K562 (cell line): ENCODE data around the gene LGR6. TPM values are rescaled to one million over a fixed set of nuclear protein-coding genes. Genes with fewer than 3 reads are reported as not detected.

Experiments
- ATAC-seq: fragments of 200-7000 bp; cut with Tn5 transposase; 3 replicates; pipeline ENCODE4 v1.9.1; 2020; ENCODE audit warnings: moderate library complexity
- BruUV-seq: library from RNA; stranded (reverse); fragments of 400-500 nt; replicated peaks from 2 replicates; lab custom pipeline; 2021; lab: Mats Ljungman, UMichigan
- CTCF ChIA-PET: fragments of 300-600 bp; formaldehyde crosslinking; extraction: SDS; loops from one replicate; lab custom pipeline; 2021; ENCODE audit warnings: low intra/inter-chr PET ratio; lab: Yijun Ruan, JAX
- POLR2A ChIA-PET: fragments of 300-600, 350-650 bp; sonication (Branson Sonifier 250); formaldehyde crosslinking; extraction: SDS; loops from one replicate; lab custom pipeline; 2021; ENCODE audit warnings: antibody characterized with exemption, inconsistent platforms; lab: Yijun Ruan, JAX
- DNase-seq, 4 experiments: peaks; one replicate each; pipeline versions ENCODE4 v3.0.0 to v3.0.0-alpha.2; 2011 to 2018; ENCODE audit warnings: low spot score in 3 of 4, mixed read lengths in 3 of 4; ENCODE audit errors: extremely low read depth in 1 of 4
- FAIRE-seq: peaks from 2 replicates; lab custom pipeline; 2011; peaks lifted over from hg19 to GRCh38; lab: Jason Lieb, UNC
- H2AFZ ChIP-seq: 2 replicates; pipeline ENCODE4 v1.6.0; 2011; ENCODE audit warnings: low read depth, low read length, control low read depth, inconsistent platforms
- H3K27ac ChIP-seq: fragments of 200-600 bp; 3 replicates; pipeline ENCODE4 v1.8.0; 2011; ENCODE audit warnings: low read depth, mild to moderate bottlenecking, control low read depth, inconsistent platforms, low read length, moderate library complexity, mixed read lengths; ENCODE audit errors: extremely low read depth
- H3K27me3 ChIP-seq, 2 experiments: fragments of 300-600 bp in 1 of 2; 2 replicates in 1 of 2; 3 replicates in 1 of 2; pipeline versions ENCODE4 v1.6.0 to v1.8.0; 2011; ENCODE audit warnings: inconsistent platforms in 2 of 2, low read length in 2 of 2, mild to moderate bottlenecking in 1 of 2, mixed read lengths in 1 of 2, moderate library complexity in 1 of 2; ENCODE audit not compliant: control insufficient read depth in 2 of 2, insufficient read depth in 2 of 2
- H3K36me3 ChIP-seq: fragments of 300-600 bp; 3 replicates; pipeline ENCODE4 v1.8.0; 2011; ENCODE audit warnings: mild to moderate bottlenecking, low read length, inconsistent platforms; ENCODE audit not compliant: control insufficient read depth, insufficient read depth
- H3K4me1 ChIP-seq, 2 experiments: fragments of 200-600 bp in 1 of 2; replicated peaks in 1 of 2; 2 replicates in 1 of 2; 3 replicates in 1 of 2; pipeline versions ENCODE4 v1.5.1 to v1.8.0; 2011; ENCODE audit warnings: inconsistent platforms in 2 of 2, low read length in 2 of 2, mild to moderate bottlenecking in 1 of 2, mixed read lengths in 1 of 2, moderate library complexity in 1 of 2; ENCODE audit not compliant: control insufficient read depth in 2 of 2, insufficient read depth in 2 of 2
- H3K4me2 ChIP-seq: 2 replicates; pipeline ENCODE4 v1.6.1; 2011; ENCODE audit warnings: low read length, control low read depth, inconsistent platforms, mixed read lengths; ENCODE audit not compliant: insufficient read depth
- H3K4me3 ChIP-seq: fragments of 200-600 bp; sonication (generic), shearing (Covaris generic); 2 replicates; pipeline ENCODE4 v1.5.1; 2016; ENCODE audit warnings: control low read depth, inconsistent platforms
- H3K79me2 ChIP-seq: fragments of 200-600 bp; 3 replicates; pipeline ENCODE4 v1.8.0; 2011; ENCODE audit warnings: low read length, inconsistent platforms; ENCODE audit not compliant: control insufficient read depth, insufficient read depth
- H3K9ac ChIP-seq, 2 experiments: 2 replicates each; pipeline versions ENCODE4 v1.6.0 to v1.6.1; 2011; ENCODE audit warnings: low read depth in 2 of 2, low read length in 2 of 2, control low read depth in 1 of 2, inconsistent platforms in 1 of 2, mild to moderate bottlenecking in 1 of 2, mixed read lengths in 1 of 2; ENCODE audit not compliant: insufficient read depth in 1 of 2
- H3K9me1 ChIP-seq: one replicate; pipeline ENCODE4 v1.6.0; 2011; ENCODE audit warnings: inconsistent platforms, mild to moderate bottlenecking, low read length, moderate library complexity; ENCODE audit not compliant: control insufficient read depth, insufficient read depth
- H3K9me3 ChIP-seq: replicated peaks from 2 replicates; pipeline ENCODE4 v1.5.1; 2011; ENCODE audit warnings: low read depth, low read length, inconsistent platforms; ENCODE audit not compliant: control insufficient read depth, insufficient read depth
- H4K20me1 ChIP-seq: replicated peaks from 2 replicates; pipeline ENCODE4 v1.6.1; 2011; ENCODE audit warnings: low read length, inconsistent platforms, mixed read lengths; ENCODE audit not compliant: control insufficient read depth, insufficient read depth
- ADNP ChIP-seq: fragments of 200-800 bp; sonication (Bioruptor generic); IDR thresholded peaks from 2 replicates; pipeline ENCODE4 v1.6.1; 2016; ENCODE audit warnings: missing genetic modification characterization, missing compliant biosample characterization
- KDM2B ChIP-seq: fragments of 250-450 bp; sonication (Bioruptor Pico); IDR thresholded peaks from 2 replicates; pipeline ENCODE4 v1.8.0; 2021; ENCODE audit warnings: mild to moderate bottlenecking, moderate library complexity
- KHSRP ChIP-seq: fragments of 450-650 bp; IDR thresholded peaks from 2 replicates; pipeline ENCODE4 v1.6.1; 2017
- POLR2H ChIP-seq: IDR thresholded peaks from 2 replicates; pipeline ENCODE4 v1.6.1; 2016; ENCODE audit warnings: missing genetic modification characterization, low read depth, mild to moderate bottlenecking, control low read depth, missing compliant biosample characterization, moderate library complexity
- ZFP30 ChIP-seq: fragments of 250-450 bp; sonication (Bioruptor Pico); IDR thresholded peaks from 2 replicates; pipeline ENCODE4 v1.8.0; 2022; ENCODE audit warnings: moderate library complexity, mild to moderate bottlenecking, inconsistent platforms, borderline replicate concordance
- ZNF3 ChIP-seq: fragments of 250-450 bp; sonication (Bioruptor Pico); IDR thresholded peaks from 2 replicates; pipeline ENCODE4 v1.5.0; 2021; ENCODE audit warnings: mild to moderate bottlenecking, moderate library complexity
- ZNF41 ChIP-seq: fragments of 250-450 bp; sonication (Bioruptor Pico); conservative IDR thresholded peaks from 2 replicates; pipeline ENCODE4 v1.4.0; 2020; ENCODE audit warnings: mild to moderate bottlenecking
- ZNF445 ChIP-seq: fragments of 250-450 bp; sonication (Bioruptor Pico); IDR thresholded peaks from 2 replicates; pipeline ENCODE4 v1.4.0; 2020; ENCODE audit warnings: low read depth, mild to moderate bottlenecking, moderate library complexity
- WGBS: fragments of 100-300 bp; shearing (Covaris generic); methylation state at CpG from one replicate; pipeline ENCODE4 v1.1.6; 2016; ENCODE audit warnings: low coverage, mixed read lengths; ENCODE audit not compliant: insufficient coverage; ENCODE audit errors: missing lambda C conversion rate; 5-methylcytosine and 5-hydroxymethylcytosine counted together
- in situ Hi-C: fragments of 300-500 bp; cut with MboI; formaldehyde crosslinking; loops from 4 replicates; pipeline ENCODE4 v1.15.0; 2018; ENCODE audit warnings: inconsistent platforms, mixed read lengths
- intact Hi-C: fragments of 100-400 bp; cut with micrococcal nuclease; formaldehyde crosslinking; loops from 2 replicates; pipeline ENCODE4 v1.14.2; 2022
- polyA plus RNA-seq, 8 experiments: library from polyadenylated mRNA; depleted of rRNA in 4 of 8; stranded (reverse) in 5 of 8; unstranded in 3 of 8; fragments of >200 nt; fragmentation: Nextera tagmentation in 2 of 8; fragmentation: Illumina TruSeq in 1 of 8; extraction: Ambion mirVana in 2 of 8; extraction: Trizol in 1 of 8; gene quantifications; 2 replicates each; pipeline versions ENCODE4 v1.2.1 to v1.2.3, GENCODE V29; 2011 to 2014; ENCODE audit warnings: inconsistent platforms in 1 of 8, missing spikeins in 1 of 8
- total RNA-seq, 7 experiments: library from RNA; depleted of rRNA in 6 of 7; stranded (reverse); fragments of >200 nt in 6 of 7; fragmentation: Illumina TruSeq in 2 of 7; extraction: Trizol in 2 of 7; gene quantifications; 2 replicates each; pipeline versions ENCODE4 v1.2.1 to v1.2.3, GENCODE V29; 2011 to 2021; ENCODE audit warnings: low replicate concordance in 1 of 7
- TF ChIP-seq, protein P1 (sequence below): sonication (generic); formaldehyde crosslinking; IDR thresholded peaks from 2 replicates; pipeline ENCODE4 v1.8.1; 2023; ENCODE audit warnings: mild to moderate bottlenecking, missing genetic modification reagents, moderate library complexity
- TF ChIP-seq, protein P2 (sequence below): sonication (generic); formaldehyde crosslinking; IDR thresholded peaks from 2 replicates; pipeline ENCODE4 v1.4.0; 2020; ENCODE audit warnings: mild to moderate bottlenecking, missing genetic modification reagents
- TF ChIP-seq, protein P3 (sequence below): fragments of 450-650 bp; IDR thresholded peaks from 2 replicates; pipeline ENCODE4 v1.6.1; 2016; ENCODE audit warnings: borderline replicate concordance
- TF ChIP-seq, protein P4 (sequence below): fragments of 450-650 bp; formaldehyde crosslinking; IDR thresholded peaks from 2 replicates; pipeline ENCODE4 v1.4.0; 2020; ENCODE audit warnings: mild to moderate bottlenecking
- TF ChIP-seq, protein P5 (sequence below): sonication (generic); formaldehyde crosslinking; IDR thresholded peaks from 2 replicates; pipeline ENCODE4 v1.9.0; 2022; ENCODE audit warnings: mild to moderate bottlenecking, missing genetic modification reagents

LGR6 gene
- total and polyA plus RNA-seq, 9 of the 15 experiments (the other 6 are each of a cell fraction or from before 2014, with no cell fraction given), result 0.01 to 0.54 (median 0.17) TPM; not detected in 1

DNA sequence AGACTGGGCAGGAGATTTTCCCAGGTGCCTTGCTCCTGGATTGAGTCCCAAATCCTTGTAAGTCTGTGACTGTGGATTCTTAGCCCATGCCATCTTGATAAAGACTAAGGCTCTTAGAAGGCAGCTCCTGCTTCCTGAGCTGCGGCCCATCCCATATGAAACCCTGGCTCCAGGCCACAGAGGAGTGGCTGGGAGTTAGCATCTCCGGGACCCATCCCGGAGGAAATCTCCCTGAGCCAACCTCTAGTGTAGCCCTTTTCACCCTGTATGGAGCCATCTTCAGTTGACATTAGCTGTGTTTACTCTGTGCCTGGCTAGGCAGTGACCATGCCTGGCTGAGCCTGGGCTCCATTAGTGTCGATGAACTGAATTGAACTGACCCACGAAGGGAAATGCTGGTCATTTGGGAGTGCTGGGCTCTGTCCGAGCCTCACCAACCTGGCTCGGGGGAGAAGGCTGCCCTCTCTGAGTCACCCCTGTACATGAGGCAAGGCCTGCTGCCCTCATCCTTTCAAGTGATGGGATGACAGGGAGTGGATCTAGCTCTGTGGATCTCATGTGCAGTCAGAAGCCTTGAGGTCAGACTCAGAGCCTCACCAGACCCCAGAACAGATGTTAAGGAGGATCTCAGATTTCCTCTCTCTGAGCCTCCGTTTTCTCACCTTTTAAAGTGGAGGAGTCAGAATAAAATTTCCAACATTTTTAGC lies 37.5 kb downstream of the LGR6 start:
- Histone ChIP-seq H3K9ac (peak overlapping the region in 1 of 2 experiments; percentile 30; a peak in 1 of 4 replicates), H3K79me2 (no peaks in the 10 kb centered on the region), H3K4me2 (no peak overlapping the region), H4K20me1 (no peaks in the 10 kb centered on the region; the same call in 1 of the 2 replicates), H3K4me3 (no peak overlapping the region), H3K27me3 (peaks cover 46 to 74% of the 10 kb centered on the region in 2 experiments), H3K9me1 (no peaks in the 10 kb centered on the region), H3K9me3 (no peaks in the 10 kb centered on the region), H2AFZ (no peak overlapping the region), H3K27ac (no peak overlapping the region), H3K36me3 (no peaks in the 10 kb centered on the region), H3K4me1 (peaks cover 2 to 4% of the 10 kb centered on the region in 2 experiments; a peak in 3 of 5 replicates)
- 2% methylated on average over 8 of the region's 8 CpGs for WGBS
- ChIA-PET CTCF (no interaction called here), POLR2A (interaction anchor here (0.6 to 1.2 kb wide), 2 partner anchors 15 to 579 kb away, joined by 3 read pairs; no protein-coding TSS in a partner anchor)
- no TSS peak for BruUV-seq
- in situ Hi-C loops, result no loop called here
- DNase-seq (no peak), FAIRE-seq (no peak), ATAC-seq (no peak)
- intact Hi-C loops, result no loop called here
- no peak for TF ChIP-seq ZFP30 (CRISPR knock-in tag)
- no peak for TF ChIP-seq ZNF41
- no peak for TF ChIP-seq KHSRP
- TF ChIP-seq KDM2B, result no peak
- TF ChIP-seq, protein P1, sequence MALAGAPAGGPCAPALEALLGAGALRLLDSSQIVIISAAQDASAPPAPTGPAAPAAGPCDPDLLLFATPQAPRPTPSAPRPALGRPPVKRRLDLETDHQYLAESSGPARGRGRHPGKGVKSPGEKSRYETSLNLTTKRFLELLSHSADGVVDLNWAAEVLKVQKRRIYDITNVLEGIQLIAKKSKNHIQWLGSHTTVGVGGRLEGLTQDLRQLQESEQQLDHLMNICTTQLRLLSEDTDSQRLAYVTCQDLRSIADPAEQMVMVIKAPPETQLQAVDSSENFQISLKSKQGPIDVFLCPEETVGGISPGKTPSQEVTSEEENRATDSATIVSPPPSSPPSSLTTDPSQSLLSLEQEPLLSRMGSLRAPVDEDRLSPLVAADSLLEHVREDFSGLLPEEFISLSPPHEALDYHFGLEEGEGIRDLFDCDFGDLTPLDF, result no peak
- TF ChIP-seq ADNP (tag), result no peak
- TF ChIP-seq, protein P2, sequence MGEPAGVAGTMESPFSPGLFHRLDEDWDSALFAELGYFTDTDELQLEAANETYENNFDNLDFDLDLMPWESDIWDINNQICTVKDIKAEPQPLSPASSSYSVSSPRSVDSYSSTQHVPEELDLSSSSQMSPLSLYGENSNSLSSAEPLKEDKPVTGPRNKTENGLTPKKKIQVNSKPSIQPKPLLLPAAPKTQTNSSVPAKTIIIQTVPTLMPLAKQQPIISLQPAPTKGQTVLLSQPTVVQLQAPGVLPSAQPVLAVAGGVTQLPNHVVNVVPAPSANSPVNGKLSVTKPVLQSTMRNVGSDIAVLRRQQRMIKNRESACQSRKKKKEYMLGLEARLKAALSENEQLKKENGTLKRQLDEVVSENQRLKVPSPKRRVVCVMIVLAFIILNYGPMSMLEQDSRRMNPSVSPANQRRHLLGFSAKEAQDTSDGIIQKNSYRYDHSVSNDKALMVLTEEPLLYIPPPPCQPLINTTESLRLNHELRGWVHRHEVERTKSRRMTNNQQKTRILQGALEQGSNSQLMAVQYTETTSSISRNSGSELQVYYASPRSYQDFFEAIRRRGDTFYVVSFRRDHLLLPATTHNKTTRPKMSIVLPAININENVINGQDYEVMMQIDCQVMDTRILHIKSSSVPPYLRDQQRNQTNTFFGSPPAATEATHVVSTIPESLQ, result no peak
- TF ChIP-seq, protein P3, sequence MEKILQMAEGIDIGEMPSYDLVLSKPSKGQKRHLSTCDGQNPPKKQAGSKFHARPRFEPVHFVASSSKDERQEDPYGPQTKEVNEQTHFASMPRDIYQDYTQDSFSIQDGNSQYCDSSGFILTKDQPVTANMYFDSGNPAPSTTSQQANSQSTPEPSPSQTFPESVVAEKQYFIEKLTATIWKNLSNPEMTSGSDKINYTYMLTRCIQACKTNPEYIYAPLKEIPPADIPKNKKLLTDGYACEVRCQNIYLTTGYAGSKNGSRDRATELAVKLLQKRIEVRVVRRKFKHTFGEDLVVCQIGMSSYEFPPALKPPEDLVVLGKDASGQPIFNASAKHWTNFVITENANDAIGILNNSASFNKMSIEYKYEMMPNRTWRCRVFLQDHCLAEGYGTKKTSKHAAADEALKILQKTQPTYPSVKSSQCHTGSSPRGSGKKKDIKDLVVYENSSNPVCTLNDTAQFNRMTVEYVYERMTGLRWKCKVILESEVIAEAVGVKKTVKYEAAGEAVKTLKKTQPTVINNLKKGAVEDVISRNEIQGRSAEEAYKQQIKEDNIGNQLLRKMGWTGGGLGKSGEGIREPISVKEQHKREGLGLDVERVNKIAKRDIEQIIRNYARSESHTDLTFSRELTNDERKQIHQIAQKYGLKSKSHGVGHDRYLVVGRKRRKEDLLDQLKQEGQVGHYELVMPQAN, result no peak
- TF ChIP-seq ZNF445, result no peak
- TF ChIP-seq, protein P4, sequence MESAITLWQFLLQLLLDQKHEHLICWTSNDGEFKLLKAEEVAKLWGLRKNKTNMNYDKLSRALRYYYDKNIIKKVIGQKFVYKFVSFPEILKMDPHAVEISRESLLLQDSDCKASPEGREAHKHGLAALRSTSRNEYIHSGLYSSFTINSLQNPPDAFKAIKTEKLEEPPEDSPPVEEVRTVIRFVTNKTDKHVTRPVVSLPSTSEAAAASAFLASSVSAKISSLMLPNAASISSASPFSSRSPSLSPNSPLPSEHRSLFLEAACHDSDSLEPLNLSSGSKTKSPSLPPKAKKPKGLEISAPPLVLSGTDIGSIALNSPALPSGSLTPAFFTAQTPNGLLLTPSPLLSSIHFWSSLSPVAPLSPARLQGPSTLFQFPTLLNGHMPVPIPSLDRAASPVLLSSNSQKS (CRISPR knock-in tag), result no peak
- no peak for TF ChIP-seq POLR2H (tag)
- TF ChIP-seq ZNF3 (CRISPR knock-in tag), result no peak
- TF ChIP-seq, protein P5, sequence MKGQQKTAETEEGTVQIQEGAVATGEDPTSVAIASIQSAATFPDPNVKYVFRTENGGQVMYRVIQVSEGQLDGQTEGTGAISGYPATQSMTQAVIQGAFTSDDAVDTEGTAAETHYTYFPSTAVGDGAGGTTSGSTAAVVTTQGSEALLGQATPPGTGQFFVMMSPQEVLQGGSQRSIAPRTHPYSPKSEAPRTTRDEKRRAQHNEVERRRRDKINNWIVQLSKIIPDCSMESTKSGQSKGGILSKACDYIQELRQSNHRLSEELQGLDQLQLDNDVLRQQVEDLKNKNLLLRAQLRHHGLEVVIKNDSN (CRISPR knock-in tag), result no peak
